Tibial nerve (tissue), 4 donors: ENCODE results near the gene GAL3ST1. TPM values are rescaled to one million over a fixed set of nuclear protein-coding genes. Genes with fewer than 3 reads are reported as not detected.
A peak's percentile ranks its signal among the peaks of the same experiment; 100 is the strongest.
"Not testable (repeated sequence)": the region's sequence is repeated elsewhere in the genome, so short reads cannot be mapped to it uniquely, and the experiment has no call there.

ENCODE experiments used
- DNase-seq, 2 donors: peaks; one replicate each; pipeline ENCODE4 v3.0.0-alpha.2; 2019; ENCODE audit warnings: low spot score in 2 of 2
- H3K27ac ChIP-seq, 4 donors: fragments of 200-600 bp; sonication (generic) in 3 of 4; one replicate each; pipeline ENCODE4 v1.5.1; 2017 to 2019; ENCODE audit warnings: mild to moderate bottlenecking in 1 of 4
- H3K27me3 ChIP-seq, 2 donors: fragments of 200-600 bp; sonication (generic) in 1 of 2; one replicate each; pipeline versions ENCODE4 v1.5.1 to v1.6.0; 2017 to 2019
- H3K36me3 ChIP-seq, 3 donors: fragments of 200-600 bp; sonication (generic); one replicate each; pipeline ENCODE4 v1.5.1; 2018 to 2019
- H3K4me1 ChIP-seq, 4 donors: fragments of 200-600 bp; sonication (generic) in 3 of 4; one replicate each; pipeline ENCODE4 v1.5.1; 2017 to 2019
- H3K4me3 ChIP-seq, 4 donors: fragments of 200-600 bp; sonication (generic) in 3 of 4; one replicate each; pipeline ENCODE4 v1.5.1; 2017 to 2019; ENCODE audit warnings: mild to moderate bottlenecking in 1 of 4, moderate library complexity in 1 of 4
- H3K9me3 ChIP-seq, 4 donors: fragments of 200-600 bp; sonication (generic) in 3 of 4; one replicate each; pipeline ENCODE4 v1.5.1; 2017 to 2019
- EP300 ChIP-seq, 2 donors: sonication (generic); formaldehyde crosslinking; IDR thresholded peaks; one replicate each; pipeline ENCODE4 v1.6.1; 2017; ENCODE audit warnings: antibody characterized with exemption in 2 of 2, mild to moderate bottlenecking in 1 of 2
- POLR2A ChIP-seq, 2 donors: fragments of 450-650 bp; IDR thresholded peaks; one replicate each; pipeline ENCODE4 v1.6.1; 2017; ENCODE audit warnings: antibody characterized with exemption in 2 of 2, mild to moderate bottlenecking in 2 of 2, moderate library complexity in 2 of 2
- WGBS, 2 donors: methylation state at CpG; one replicate each; pipeline ENCODE4 v1.1.5; 2018; 5-methylcytosine and 5-hydroxymethylcytosine counted together
- total RNA-seq, 4 donors: library from RNA; depleted of rRNA; stranded (reverse); fragments of >200 nt; gene quantifications; one replicate each; pipeline ENCODE4 v1.1.0, GENCODE V29; 2016
- TF ChIP-seq, protein P1 (sequence below), 5 experiments: fragments of 200-600 bp in 3 of 5; fragments of 450-650 bp in 2 of 5; sonication (generic) in 3 of 5; IDR thresholded peaks; one replicate each; pipeline ENCODE4 v1.5.1; 2016 to 2019; ENCODE audit warnings: antibody characterized with exemption in 5 of 5, mild to moderate bottlenecking in 3 of 5, moderate library complexity in 2 of 5

GAL3ST1 gene
- total RNA-seq, 4 donors from 2014 or later: 17.4 to 22.2 (median 18.8) TPM

DNA sequence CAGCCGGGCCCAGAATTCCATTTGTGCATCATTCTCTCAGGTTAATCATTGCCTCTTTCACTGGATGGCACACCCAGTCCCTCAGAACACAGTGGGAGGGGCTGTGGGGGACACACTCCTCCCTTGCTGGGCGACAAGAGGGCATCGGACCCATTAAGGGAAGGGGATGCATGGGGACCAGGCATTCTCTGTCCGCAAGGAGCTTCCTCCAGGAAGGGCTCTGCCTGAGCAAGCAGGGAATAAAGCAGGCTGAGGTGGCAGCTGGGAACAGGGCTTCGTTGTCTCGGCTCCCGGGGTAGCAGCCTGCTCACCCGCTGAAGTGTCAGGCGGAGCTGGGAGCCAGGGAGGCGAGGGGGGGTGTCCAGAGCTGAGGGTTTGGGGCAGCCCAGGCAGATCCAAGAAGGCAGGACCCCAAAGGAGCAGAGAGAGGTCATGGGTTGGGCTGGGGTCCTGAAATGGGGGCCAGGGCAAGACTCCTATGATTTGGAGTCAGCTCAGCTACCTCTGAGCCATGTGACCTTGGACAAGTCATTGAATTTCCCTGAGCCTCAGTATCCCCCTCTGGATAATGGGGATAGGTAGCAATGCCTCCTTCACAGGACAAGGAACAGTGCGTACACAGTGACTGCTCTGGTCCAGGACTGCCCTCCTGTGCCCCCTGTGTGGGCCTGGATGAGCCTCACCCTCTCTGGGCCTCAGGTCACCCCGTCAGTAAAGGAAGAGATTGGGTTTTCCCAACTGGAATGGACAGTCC is 1.4 kb downstream of the GAL3ST1 start:
- H3K27ac ChIP-seq: peak overlapping the region in 3 of 4 donors; percentile 83 to 94 (median 93)
- 27 to 43% methylated on average over 11 to 12 of the region's 12 CpGs for WGBS, 2 donors

DNA sequence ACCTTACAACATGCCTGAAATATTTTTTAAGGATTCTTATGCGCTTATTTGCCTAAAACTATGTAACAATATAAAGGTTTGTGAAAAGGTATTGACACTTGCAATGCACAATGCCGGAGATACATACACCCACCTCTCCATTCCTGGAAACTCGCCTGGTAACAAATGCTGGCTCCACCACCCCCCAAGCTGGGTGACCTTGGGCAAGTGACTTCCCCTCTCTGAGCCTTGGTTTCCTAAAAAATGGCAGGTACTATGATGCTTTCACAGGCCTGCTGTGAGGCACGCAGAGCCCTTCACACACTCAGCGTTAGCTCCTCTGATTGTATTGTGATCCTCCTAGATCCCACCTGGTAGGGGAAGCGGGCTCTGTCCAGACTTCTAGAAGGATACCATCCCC is 2.3 kb downstream of the GAL3ST1 start:
- no peaks in the 10 kb centered on the region for H3K27me3 ChIP-seq
- H3K27ac ChIP-seq: peak overlapping the region in 3 of 4 donors; percentile 83 to 94 (median 93)
- H3K9me3 ChIP-seq: no peaks in the 10 kb centered on the region
- TF ChIP-seq, protein P1, sequence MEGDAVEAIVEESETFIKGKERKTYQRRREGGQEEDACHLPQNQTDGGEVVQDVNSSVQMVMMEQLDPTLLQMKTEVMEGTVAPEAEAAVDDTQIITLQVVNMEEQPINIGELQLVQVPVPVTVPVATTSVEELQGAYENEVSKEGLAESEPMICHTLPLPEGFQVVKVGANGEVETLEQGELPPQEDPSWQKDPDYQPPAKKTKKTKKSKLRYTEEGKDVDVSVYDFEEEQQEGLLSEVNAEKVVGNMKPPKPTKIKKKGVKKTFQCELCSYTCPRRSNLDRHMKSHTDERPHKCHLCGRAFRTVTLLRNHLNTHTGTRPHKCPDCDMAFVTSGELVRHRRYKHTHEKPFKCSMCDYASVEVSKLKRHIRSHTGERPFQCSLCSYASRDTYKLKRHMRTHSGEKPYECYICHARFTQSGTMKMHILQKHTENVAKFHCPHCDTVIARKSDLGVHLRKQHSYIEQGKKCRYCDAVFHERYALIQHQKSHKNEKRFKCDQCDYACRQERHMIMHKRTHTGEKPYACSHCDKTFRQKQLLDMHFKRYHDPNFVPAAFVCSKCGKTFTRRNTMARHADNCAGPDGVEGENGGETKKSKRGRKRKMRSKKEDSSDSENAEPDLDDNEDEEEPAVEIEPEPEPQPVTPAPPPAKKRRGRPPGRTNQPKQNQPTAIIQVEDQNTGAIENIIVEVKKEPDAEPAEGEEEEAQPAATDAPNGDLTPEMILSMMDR (IDR thresholded peaks at IDR 0.05): no peak
- no peak for TF ChIP-seq POLR2A (IDR thresholded peaks at IDR 0.05)
- no peak for TF ChIP-seq EP300 (IDR thresholded peaks at IDR 0.05)
- H3K4me3 ChIP-seq: peak overlapping the region in 1 of 4 donors; percentile 54
- peaks cover 0 to 26% (median 0%) of the 10 kb centered on the region in 3 donors for H3K36me3 ChIP-seq
- H3K4me1 ChIP-seq: peaks cover 0 to 56% (median 9%) of the 10 kb centered on the region in 4 donors
- WGBS, 2 donors: 70 to 76% methylated on average over 6 of the region's 6 CpGs
- DNase-seq: no peak

More for the DNA sequence above, 1.4 kb downstream of the GAL3ST1 start:
- no peak for TF ChIP-seq EP300 (IDR thresholded peaks at IDR 0.05)
- TF ChIP-seq, protein P1 (IDR thresholded peaks at IDR 0.05): no peak
- no peak for TF ChIP-seq POLR2A (IDR thresholded peaks at IDR 0.05)
- H3K4me1 ChIP-seq: peaks cover 0 to 56% (median 9%) of the 10 kb centered on the region in 4 donors
- peaks cover 0 to 31% (median 0%) of the 10 kb centered on the region in 3 donors for H3K36me3 ChIP-seq
- H3K27me3 ChIP-seq: no peaks in the 10 kb centered on the region
- H3K4me3 ChIP-seq: peak overlapping the region in 2 of 4 donors; percentile 13 to 54
- H3K9me3 ChIP-seq: no peaks in the 10 kb centered on the region
- no peak for DNase-seq

DNA sequence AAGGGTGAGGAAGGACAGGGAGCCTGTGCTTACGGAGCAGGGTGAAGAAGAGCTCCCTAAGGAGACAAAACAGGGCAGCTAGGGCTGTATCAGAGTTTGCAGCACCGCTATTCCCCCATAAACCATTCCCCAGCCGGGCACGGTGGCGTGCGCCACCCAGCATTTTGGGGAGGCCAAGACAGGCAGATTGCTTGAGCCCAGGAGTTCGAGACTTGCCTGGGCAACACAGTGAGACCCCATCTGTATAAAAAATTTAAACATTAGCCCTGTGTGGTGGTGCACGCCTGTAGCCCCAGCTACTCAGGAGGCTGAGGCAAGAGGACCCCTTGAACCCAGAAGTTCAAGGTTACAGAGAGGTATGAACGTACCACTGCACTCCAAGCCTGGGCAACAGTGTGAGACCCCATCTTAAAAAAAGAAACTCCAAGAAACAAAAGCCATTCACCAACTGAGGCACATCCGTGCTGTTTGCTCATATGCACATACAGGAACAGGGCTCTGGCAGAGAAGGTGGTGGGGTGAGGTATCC is 4.7 kb downstream of the GAL3ST1 start:
- Histone ChIP-seq H3K9me3 (no peaks in the 10 kb centered on the region), H3K4me3 (no peak overlapping the region), H3K36me3 (peaks cover 0 to 6% (median 0%) of the 10 kb centered on the region in 3 donors), H3K27me3 (no peaks in the 10 kb centered on the region), H3K4me1 (peaks cover 0 to 36% (median under 1%) of the 10 kb centered on the region in 4 donors), H3K27ac (no peak overlapping the region)
- WGBS, 2 donors: 88 to 92% methylated on average over 10 of the region's 10 CpGs
- TF ChIP-seq POLR2A (IDR thresholded peaks at IDR 0.05) (no peak), EP300 (IDR thresholded peaks at IDR 0.05) (no peak)
- TF ChIP-seq, protein P1 (IDR thresholded peaks at IDR 0.05): no peak
- DNase-seq: no peak

DNA sequence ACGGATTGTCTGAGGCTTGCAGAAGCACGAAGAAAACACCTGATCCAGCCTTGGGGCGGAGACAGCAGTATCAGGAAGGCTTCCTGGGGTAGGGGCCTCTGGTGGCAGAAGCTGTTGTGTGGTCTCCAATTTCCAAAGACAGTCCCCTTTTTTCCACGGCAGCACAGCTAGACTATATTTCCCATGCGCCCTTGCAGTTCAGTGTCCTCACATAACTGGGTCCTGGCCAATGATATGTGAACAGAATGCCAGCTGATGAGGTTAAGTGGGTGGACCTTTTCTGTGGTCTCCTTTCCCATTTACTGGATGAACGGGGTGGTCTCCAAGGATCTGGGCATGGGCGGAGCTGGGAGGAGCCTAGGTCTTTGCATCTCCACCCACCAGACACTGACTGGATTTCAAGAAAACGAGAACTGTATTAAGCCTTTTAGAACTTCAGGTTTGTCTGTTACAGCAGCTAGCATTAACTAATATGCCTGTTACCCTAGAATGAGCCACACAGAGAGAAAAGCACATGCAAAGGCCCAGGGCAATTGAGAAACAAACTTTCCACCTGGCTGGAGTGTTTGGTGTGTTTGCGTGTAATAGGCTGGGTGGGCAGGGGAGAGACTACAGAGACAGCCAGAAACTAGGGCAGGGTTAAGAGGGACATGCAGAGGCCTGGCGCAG is 6.2 kb downstream of the GAL3ST1 start:
- WGBS, 2 donors: 70% methylated on average over 10 of the region's 10 CpGs
- TF ChIP-seq, protein P1 (IDR thresholded peaks at IDR 0.05): no peak
- no peak for TF ChIP-seq POLR2A (IDR thresholded peaks at IDR 0.05)
- no peak for TF ChIP-seq EP300 (IDR thresholded peaks at IDR 0.05)
- Histone ChIP-seq H3K4me3 (no peak overlapping the region), H3K9me3 (no peaks in the 10 kb centered on the region), H3K36me3 (peaks cover 0 to 6% (median 0%) of the 10 kb centered on the region in 3 donors), H3K27ac (no peak overlapping the region), H3K27me3 (no peaks in the 10 kb centered on the region), H3K4me1 (peaks cover 0 to 25% (median 0%) of the 10 kb centered on the region in 4 donors)
- DNase-seq: no peak

DNA sequence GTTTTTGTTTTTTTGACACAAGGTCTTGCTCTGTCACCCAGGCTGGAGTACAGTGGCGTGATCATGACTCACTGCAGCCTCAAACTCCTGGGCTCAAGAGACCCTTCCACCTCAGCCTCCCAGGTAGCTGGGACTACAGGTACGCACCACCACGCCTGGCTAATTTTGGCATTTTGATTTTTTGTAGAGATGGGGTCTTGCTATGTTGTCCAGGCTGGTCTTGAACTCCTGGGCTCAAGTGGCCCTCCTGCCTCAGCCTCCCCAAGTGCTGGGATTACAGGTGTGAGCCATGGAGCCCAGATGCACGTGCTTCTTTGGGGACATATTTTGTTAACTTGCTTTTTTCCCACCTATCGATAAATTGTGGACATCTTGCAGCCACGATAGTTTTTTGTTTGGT is 7.2 kb downstream of the GAL3ST1 start:
- H3K27me3 ChIP-seq, DNase-seq, H3K4me3 ChIP-seq, H3K9me3 ChIP-seq, H3K27ac ChIP-seq: not testable (repeated sequence)
- peaks cover 0 to 11% (median 0%) of the 10 kb centered on the region in 3 donors for H3K36me3 ChIP-seq
- peaks cover 0 to 18% (median 0%) of the 10 kb centered on the region in 4 donors for H3K4me1 ChIP-seq
- WGBS, 2 donors: 89% methylated on average over 6 of the region's 6 CpGs
